ENCODE data around the gene PALD1. TPM values are rescaled to one million over a fixed set of nuclear protein-coding genes. Genes with fewer than 3 reads are reported as not detected.

Gene PALD1
- total RNA-seq, 4 donors from 2014 or later, result 6.2 to 12.1 (median 7.7) TPM

- DNase-seq (ENCODE audit: low spot score in 2 of 2), result no peak
- H3K4me1 ChIP-seq, result peaks cover 25% of the 10 kb centered on the region
- H3K27me3 ChIP-seq, result peaks cover 4% of the 10 kb centered on the region
- H3K36me3 ChIP-seq, result peaks cover 15% of the 10 kb centered on the region
- no peak overlapping the region for H3K4me3 ChIP-seq
- 72% methylated on average over 9 of the region's 9 CpGs for WGBS
- no peaks in the 10 kb centered on the region for H3K9me3 ChIP-seq
- TF ChIP-seq EP300 (IDR thresholded peaks at IDR 0.05) (no peak), POLR2A (IDR thresholded peaks at IDR 0.05) (no peak), POLR2AphosphoS5 (IDR thresholded peaks at IDR 0.05) (no peak), CTCF (IDR thresholded peaks at IDR 0.05) (no peak)
- H3K27ac ChIP-seq, result no peak overlapping the region
These were observed 44.8 kb upstream of the PALD1 start for GRCh38 chr10:70433581-70434280.

- H3K27ac ChIP-seq, result no peak overlapping the region
- H3K4me1 ChIP-seq, result peaks cover 24% of the 10 kb centered on the region
- no peaks in the 10 kb centered on the region for H3K9me3 ChIP-seq
- H3K4me3 ChIP-seq, result no peak overlapping the region
- no peaks in the 10 kb centered on the region for H3K36me3 ChIP-seq
- TF ChIP-seq EP300 (IDR thresholded peaks at IDR 0.05), result no peak
- TF ChIP-seq CTCF (IDR thresholded peaks at IDR 0.05), result no peak
- TF ChIP-seq POLR2AphosphoS5 (IDR thresholded peaks at IDR 0.05), result no peak
- TF ChIP-seq POLR2A (IDR thresholded peaks at IDR 0.05), result no peak
- WGBS, result 94% methylated on average over 12 of the region's 19 CpGs
- DNase-seq (ENCODE audit: low spot score in 2 of 2), result no peak
- H3K27me3 ChIP-seq, result peaks cover 21% of the 10 kb centered on the region
These were observed 43.1 kb upstream of the PALD1 start for GRCh38 chr10:70435241-70436085.

- Histone ChIP-seq H3K4me1 (peaks cover 25% of the 10 kb centered on the region), H3K27ac (no peak overlapping the region), H3K9me3 (no peaks in the 10 kb centered on the region), H3K4me3 (no peak overlapping the region), H3K36me3 (no peaks in the 10 kb centered on the region), H3K27me3 (peaks cover 44% of the 10 kb centered on the region)
- 77% methylated on average over 5 of the region's 5 CpGs for WGBS
- no peak for TF ChIP-seq POLR2A (IDR thresholded peaks at IDR 0.05)
- TF ChIP-seq EP300 (IDR thresholded peaks at IDR 0.05), result no peak
- no peak for TF ChIP-seq CTCF (IDR thresholded peaks at IDR 0.05)
- no peak for TF ChIP-seq POLR2AphosphoS5 (IDR thresholded peaks at IDR 0.05)
- DNase-seq (ENCODE audit: low spot score in 2 of 2), result no peak
These were observed 40.8 kb upstream of the PALD1 start for GRCh38 chr10:70437721-70438120.

- H3K27ac ChIP-seq, result no peak overlapping the region
- WGBS, result 7% methylated on average over 41 of the region's 69 CpGs
- TF ChIP-seq POLR2A (IDR thresholded peaks at IDR 0.05), result no peak
- no peak for TF ChIP-seq CTCF (IDR thresholded peaks at IDR 0.05)
- no peak for TF ChIP-seq EP300 (IDR thresholded peaks at IDR 0.05)
- no peak for TF ChIP-seq POLR2AphosphoS5 (IDR thresholded peaks at IDR 0.05)
- DNase-seq (ENCODE audit: low spot score in 2 of 2), result peak in 1 of 2 donors; percentile 66
- peak overlapping the region; percentile 34 for H3K4me3 ChIP-seq
- peaks cover 44% of the 10 kb centered on the region for H3K27me3 ChIP-seq
- H3K9me3 ChIP-seq, result no peaks in the 10 kb centered on the region
- no peaks in the 10 kb centered on the region for H3K36me3 ChIP-seq
- peaks cover 25% of the 10 kb centered on the region for H3K4me1 ChIP-seq
These were observed 38.0 kb upstream of the PALD1 start for GRCh38 chr10:70440296-70441160.

Measured in suprapubic skin (tissue), 4 donors.